GM10847 (cell line): ENCODE data around the gene AHCTF1.

Source experiments
- POLR2A ChIP-seq: IDR thresholded peaks from 2 replicates; pipeline ENCODE4 v1.6.1; 2011; ENCODE audit not compliant: insufficient read length; ENCODE audit errors: extremely low read depth

Gene AHCTF1

DNA sequence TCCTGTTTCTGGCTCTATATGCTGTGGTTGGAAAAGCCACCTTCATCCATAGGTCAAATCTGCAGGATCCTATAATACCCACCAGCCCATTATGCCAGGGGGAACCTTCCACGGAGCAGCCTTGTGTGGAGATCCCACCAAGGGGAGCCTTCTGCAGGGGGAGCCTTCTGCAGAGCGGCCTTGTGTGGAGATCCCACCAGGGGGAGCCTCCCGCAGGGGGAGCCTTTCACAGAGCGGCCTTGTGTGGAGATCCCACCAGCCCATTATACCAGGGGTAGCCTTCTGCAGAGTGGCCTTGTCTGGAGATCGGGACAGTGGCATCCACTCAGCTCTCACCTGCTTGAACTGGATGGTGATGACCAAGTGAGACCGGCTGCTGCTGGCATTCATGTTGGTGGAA lies 122.3 kb downstream of the AHCTF1 start:
- no peak for TF ChIP-seq POLR2A

DNA sequence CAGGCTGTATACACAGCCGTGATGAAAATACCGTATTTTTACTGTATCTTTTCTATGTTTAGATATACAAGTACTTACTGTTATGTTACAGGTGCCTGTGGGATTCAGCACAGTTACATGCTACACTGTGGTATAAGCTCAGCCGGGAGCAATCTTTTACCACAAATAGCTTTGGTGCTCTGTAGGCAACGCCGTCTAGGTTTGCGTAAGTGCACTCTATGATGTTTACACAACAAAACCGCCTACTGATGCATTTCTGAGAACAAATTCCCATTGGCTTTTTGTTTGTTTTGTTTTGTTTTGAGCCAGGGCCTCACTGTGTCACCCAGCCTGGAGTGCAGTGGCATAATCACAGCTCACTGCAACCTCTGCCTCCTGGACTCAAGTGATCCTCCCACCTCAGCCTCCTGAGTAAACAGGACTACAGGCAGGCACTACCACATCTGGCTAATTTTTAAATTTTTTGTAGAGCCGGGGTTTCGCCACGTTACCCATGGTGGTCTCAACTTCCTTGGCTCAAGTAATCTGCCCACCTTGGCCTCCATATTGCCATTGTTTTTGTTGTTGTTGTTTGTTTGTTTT lies 126.5 kb downstream of the AHCTF1 start:
- TF ChIP-seq POLR2A, result no peak

DNA sequence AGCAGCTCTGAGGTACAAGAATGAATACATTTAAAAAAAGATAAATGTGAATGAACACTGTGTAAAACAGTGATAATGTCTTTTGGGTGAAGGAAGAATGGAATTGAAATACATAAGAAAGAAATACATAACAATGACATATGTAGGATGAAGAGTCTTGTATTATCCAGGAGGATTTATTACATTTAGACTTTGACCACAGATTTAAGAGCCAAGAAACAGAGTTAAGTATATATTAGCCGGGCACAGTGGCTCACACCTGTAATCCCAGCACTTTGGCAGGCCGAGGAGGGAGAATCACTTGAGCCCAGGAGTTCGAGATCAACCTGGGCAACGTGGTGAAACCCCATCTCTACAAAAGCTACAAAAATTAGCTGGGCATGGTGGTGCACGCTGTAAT lies 127.9 kb downstream of the AHCTF1 start:
- no peak for TF ChIP-seq POLR2A

DNA sequence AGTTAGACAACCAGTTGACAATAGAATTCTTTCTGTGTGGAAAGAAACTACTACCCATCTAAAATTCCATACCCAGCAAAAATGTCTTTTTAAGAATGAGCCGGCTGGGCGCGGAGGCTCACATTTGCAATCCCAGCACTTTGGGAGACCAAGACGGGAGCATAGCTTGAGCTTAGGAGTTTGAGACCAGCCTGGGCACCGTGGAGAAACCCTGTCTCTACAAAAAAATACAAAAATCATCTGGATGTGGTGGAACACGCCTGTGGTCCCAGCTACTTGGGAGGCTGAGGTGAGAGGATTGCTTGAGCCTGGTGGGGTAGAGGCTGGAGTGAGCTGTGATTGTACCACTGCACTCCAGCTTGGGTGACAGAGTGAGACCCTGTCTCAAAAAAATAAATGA lies 128.4 kb downstream of the AHCTF1 start:
- no peak for TF ChIP-seq POLR2A

DNA sequence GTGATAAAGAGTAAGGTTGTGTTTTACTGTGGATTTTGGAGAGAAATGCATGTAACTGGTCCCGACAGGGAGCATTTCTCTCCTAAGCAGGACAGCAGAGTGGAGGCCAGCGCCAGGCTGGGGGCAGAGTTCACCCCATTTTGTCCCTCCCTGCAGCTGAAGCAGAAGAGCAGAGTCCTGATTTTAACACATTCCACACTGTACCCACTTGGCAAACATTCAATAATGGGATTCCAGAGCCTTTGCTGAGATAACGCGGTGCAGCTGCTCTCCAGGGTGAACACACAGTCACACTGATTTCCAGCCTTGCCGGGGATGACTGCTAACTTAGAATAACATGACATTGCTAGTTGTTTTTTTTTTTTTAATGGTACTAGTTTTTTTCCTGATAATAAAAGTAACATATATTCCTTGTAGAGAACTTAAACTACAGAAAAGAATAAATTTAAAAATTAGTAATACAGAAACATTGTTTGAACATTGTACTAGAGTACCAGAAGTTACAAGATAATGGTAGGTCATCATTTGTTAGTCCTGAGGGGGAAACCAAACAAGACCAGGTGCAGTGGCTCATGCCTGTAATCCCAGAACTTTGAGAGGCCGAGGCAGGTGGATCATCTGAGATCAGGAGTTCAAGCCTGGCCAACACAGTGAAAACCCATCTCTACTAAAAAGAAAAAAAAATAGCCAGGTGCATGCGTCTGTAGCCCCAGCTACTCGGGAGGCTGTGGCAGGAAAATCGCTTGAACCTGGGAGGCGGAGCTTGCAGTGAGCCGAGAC lies 130.3 kb downstream of the AHCTF1 start:
- TF ChIP-seq POLR2A, result no peak

DNA sequence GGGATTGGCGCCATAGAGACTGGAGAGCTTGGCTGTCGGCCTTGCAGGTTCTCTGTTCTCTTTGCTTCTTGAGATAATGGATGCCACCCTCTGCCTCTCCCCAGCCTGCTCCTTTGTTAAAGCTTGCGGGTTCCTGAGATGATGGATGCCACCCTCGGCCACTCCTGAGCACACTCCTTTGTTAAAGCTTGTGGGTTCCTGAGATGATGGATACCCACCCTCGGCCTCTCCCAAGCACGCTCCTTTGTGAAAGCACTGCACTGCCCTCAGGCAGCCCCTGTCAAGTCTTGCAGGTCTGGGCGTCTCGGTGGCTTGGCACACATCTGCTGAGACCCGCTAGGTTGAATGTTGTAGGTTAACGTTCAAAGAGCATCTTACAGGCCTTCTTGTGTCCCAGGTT lies 131.0 kb downstream of the AHCTF1 start:
- no peak for TF ChIP-seq POLR2A

DNA sequence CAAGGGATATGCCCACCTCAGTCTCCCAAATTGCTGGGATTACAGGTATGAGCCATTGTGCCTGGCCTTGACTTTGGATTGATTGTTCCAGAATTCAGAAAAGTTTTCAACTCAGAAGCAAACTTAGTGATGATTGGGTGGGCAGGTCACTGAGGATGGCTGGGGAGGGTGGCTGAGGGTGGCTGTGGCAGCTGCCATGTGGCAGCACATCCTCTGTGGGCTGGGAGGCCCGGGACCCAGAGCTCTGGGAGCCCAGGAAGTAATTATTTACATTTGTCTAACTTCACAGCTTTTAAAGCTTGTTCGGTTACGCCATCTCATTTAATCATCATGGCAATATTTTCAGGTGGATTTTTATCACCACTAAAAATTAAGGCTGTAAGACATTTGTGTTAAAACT lies 131.4 kb downstream of the AHCTF1 start:
- TF ChIP-seq POLR2A, result no peak

DNA sequence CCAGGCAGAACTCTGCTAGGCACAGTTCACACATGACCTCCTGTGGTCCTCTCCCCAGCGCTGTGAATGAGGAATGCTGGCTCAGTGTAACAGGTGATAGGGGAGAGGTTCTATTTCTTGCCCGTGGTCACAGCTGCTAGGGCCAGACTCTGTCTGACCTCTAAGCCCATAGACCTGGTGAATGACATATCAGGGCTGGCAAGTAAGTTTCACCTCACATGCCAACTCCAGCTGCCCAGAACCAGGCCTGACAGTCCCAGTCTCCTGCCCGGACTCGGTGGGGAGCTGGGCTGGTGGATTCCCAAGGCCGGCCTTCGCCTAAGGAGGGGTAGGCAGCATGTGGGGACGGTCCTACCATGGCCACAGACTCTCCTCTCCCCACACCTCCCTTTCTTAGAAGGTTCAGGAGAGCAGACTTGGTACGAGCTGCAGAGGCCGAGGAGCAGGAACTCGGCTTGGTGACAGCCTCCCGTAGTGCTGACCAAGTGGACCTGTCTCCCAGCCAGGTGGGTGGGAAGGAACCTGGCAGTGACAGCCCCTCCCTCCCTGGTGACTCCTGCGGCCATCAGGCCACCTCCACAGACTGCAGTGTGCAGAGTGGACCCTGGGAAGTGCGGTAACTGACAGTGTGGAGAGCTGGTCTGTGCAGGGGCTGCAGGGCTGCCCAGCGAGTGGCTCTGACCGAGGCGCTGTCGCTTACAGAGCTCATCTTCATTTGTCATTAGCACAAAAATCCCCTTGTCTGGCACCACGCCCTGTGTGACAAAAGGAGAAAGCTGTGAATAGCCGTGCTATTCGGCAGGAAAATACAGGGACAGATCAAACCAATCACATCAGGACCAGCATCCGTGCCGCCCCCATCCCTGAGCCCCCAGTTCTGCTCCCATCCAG lies 132.9 kb downstream of the AHCTF1 start:
- no peak for TF ChIP-seq POLR2A

DNA sequence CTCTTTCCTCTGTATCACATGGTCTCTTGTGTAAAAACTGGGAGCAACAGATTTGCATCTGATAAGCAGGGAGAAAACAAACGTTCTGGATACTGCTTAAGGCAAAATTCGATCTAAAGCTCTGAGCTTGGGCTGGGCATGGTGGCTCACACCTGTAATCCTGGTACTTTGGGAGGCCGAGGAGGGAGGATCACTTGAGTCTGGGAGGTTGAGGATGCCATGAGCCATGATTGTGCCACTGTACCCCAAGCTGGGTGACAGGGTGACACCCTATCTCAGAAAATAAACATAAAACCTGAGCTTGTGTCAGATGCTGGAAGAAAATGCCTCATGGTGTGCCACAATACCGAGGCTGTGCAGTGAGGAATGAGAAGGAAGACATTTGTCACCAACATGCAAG lies 133.6 kb downstream of the AHCTF1 start:
- no peak for TF ChIP-seq POLR2A

DNA sequence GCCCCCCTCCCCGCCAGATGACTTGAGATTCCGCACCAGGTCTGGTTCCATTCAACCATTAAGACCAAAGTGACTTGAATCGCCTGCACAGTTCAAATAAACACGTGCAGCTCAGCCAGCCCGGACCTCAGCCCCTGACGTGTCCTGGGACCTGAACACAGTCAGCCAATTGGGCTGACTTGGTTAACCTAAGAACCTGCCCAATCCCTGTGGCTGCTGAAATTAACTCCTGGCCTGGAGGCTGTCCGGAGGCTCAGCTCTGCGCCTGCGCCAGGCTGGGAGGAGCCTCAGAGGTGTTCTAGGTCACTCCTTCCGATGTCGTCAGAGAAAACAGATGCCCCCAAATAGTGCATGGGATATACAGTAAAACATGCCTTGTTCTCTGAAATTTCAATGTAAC lies 134.2 kb downstream of the AHCTF1 start:
- no peak for TF ChIP-seq POLR2A

DNA sequence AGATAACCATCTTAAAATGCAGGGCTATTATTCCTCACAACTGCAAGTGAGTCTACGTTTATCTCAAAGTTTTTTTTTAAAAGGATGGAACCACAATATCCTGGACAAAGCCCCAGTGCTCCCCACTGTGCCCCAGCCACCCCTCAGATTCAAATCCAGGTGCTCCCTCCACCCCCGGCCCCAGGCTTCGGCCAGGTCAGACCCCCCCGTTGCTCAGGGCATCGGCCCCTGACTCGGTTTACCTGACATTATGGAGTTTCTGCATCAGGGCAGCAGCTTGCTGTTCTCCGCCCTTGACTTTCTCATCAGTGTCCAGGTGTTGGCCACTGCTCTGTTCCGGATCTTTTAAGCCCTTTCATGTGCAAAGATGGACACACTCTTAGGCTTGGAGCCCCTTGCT lies 134.6 kb downstream of the AHCTF1 start:
- TF ChIP-seq POLR2A, result no peak

DNA sequence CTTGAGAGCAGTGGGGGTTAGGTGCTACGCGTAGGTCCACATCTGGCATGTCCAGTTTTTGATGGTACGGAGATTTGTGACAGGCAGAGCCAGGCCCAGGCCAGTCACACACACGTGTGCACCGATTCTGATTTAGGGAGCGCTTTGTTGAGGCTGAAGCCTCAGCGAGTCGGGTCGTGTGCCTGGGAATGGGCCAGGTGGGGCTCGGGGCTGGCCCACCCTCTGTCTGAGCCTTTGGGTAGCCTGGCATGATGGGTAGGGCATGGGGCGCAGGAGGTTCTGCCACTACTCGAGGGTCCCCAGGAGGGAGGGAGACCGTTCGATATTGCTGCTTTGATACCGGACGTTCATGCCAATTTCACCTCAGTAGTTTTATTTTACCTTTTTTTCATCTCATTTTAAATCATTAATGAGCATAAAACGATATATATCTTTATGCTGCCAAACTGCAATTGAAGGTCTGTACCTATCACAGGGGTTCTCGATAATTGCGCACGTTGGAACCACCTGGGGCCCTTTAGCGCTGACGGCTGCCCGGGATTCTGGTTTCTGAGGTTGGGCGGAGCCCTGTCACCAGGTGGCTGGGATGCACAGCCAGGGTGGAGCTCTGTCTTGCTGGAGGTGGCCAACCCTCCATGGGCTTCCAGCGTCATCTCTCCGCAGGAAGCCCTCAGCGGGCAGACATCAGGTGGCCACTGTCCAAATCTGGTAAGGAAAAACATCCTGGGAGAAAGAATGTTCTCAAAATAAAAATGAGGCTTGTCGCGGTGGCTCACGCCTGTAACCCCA lies 135.6 kb downstream of the AHCTF1 start:
- TF ChIP-seq POLR2A, result no peak

DNA sequence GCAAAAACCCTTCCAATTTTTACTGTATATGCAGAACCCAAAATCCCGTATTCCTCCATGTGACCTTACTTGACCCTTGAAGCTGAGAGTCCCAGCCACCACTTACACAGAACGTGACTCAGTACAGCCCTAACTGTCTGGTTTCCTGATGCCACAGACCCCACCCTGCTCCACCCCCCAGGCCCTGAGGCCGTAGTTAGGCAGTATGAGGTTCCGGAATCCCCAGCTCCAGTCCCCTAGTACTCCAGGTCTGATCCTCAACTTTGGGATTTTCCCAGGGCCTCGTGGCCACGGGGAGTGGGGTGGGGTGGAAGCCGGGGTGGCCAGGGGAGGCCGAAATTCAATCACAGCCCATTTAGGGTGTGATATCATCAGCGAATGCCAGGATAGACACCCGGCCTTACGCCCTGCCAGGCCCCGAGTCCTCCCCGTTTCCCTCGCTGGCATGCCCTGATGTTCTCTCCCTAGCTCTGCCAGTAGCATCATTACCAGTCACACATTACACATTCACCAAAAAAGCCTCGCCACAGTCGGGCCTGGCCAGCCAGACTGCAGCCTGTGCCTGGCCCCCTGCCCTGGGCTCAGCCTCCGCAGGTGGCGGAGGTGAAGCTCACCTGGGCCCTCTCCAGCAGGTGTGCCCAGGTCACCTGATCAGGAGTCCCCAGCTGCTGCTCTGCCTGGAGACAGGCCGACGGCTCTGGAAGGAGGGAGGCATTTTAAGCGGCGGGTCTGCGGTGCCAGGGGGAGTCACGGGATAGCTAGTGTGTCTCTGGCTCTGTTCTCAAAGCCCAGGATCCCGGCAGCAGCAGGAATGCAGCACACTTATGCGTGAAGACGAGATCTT lies 136.7 kb downstream of the AHCTF1 start:
- TF ChIP-seq POLR2A, result no peak

DNA sequence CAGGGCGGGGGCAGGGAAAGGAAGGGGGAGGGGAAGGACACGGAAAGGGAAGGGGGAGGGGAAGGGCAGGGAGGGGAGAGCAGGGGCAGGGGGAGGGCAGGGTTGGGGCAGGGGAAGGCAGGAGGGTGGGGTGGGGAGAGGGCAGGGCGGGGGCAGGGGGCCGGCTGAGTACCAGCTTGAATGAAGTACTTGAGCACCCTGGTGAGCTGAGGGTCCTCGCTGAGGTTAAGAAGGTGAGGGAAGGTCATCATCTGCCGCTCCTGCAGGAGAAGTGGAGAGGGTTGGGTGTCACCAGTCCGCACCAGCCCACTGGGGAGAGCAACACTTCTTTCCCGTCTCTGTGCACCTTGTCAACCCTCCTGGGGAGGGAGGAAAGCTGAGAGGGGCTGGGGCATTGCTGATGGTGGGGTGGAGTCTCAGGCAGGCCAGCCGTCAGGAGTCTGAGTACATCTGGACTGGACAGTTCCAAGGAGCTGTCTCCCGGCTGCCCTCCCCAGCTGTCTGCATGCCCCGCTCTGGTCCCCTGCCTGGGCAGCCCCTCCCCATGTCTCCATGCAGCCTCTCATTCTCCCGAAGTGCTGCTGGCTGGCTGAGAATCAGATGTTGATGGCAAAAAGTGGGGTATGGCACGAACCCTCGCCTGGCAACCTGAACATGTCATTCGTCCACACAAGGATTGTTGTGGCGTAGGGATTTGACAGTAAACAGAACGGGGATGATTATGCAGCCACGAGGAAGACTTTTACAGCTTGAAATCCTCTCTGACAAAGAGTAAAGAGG lies 137.5 kb downstream of the AHCTF1 start:
- no peak for TF ChIP-seq POLR2A

DNA sequence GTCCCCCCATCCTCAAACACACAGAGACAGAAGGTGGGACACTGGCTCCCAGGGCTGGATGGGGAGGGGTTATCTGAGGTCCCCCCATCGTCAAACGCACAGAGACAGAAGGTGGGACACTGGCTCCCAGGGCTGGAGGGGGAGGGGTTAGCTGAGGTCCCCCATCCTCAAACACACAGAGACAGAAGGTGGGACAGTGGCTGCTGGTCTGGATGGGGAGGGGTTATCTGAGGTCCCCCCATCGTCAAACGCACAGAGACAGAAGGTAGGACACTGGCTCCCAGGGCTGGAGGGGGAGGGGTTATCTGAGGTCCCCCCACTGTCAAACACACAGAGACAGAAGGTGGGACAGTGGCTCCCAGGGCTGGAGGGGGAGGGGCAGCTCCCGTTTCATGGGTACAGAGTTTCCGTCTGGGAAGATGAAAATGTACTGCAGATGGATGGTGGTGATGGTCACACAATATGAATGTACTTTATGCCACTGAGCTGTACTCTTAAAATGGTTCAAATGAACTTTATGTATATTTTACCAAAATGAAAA lies 138.3 kb downstream of the AHCTF1 start:
- no peak for TF ChIP-seq POLR2A
